GM12878 (cell line): ENCODE measurements around the gene FFAR3. TPM values are rescaled to one million over a fixed set of nuclear protein-coding genes. Genes with fewer than 3 reads are reported as not detected.

Experiments used
- BHLHE40 ChIP-seq, 2 experiments: fragments of 450-650 bp in 1 of 2; IDR thresholded peaks; 2 replicates each; pipeline ENCODE4 v1.6.1; 2011 to 2017; ENCODE audit warnings: low read depth in 2 of 2, borderline replicate concordance in 1 of 2, improper control_type of control experiment in 1 of 2, low read length in 1 of 2, mild to moderate bottlenecking in 1 of 2
- CBX5 ChIP-seq: sonication (generic); IDR thresholded peaks from 2 replicates; pipeline ENCODE4 v1.6.1; 2016; ENCODE audit warnings: low read depth, moderate library complexity, mild to moderate bottlenecking, inconsistent platforms
- CUX1 ChIP-seq: IDR thresholded peaks from 2 replicates; pipeline ENCODE4 v1.6.1; 2012; ENCODE audit warnings: improper control_type of control experiment, low read depth, low read length; ENCODE audit not compliant: insufficient replicate concordance
- ELK1 ChIP-seq: IDR thresholded peaks from 2 replicates; pipeline ENCODE4 v1.6.1; 2012; ENCODE audit warnings: low read depth, low read length, improper control_type of control experiment
- MAX ChIP-seq: IDR thresholded peaks from 2 replicates; pipeline ENCODE4 v1.6.1; 2012; ENCODE audit warnings: low read depth, low read length, improper control_type of control experiment
- MTA2 ChIP-seq: fragments of 450-650 bp; IDR thresholded peaks from 2 replicates; pipeline ENCODE4 v1.6.1; 2016; ENCODE audit warnings: low read depth, mild to moderate bottlenecking, moderate library complexity
- PBX3 ChIP-seq: IDR thresholded peaks from 2 replicates; pipeline ENCODE4 v1.6.1; 2011; ENCODE audit warnings: mild to moderate bottlenecking, low read depth, low read length, moderate library complexity; ENCODE audit not compliant: insufficient replicate concordance
- POU2F2 ChIP-seq: IDR thresholded peaks from 3 replicates; pipeline ENCODE4 v1.6.1; 2011; ENCODE audit warnings: low read depth, mild to moderate bottlenecking, low read length, borderline replicate concordance
- SKIL ChIP-seq: fragments of 450-650 bp; IDR thresholded peaks from 2 replicates; pipeline ENCODE4 v1.6.1; 2017; ENCODE audit warnings: mild to moderate bottlenecking, low read depth, inconsistent platforms; ENCODE audit not compliant: poor library complexity, severe bottlenecking
- SP1 ChIP-seq: IDR thresholded peaks from one replicate; pipeline ENCODE4 v1.6.1; 2011; ENCODE audit warnings: low read depth, low read length
- TAF1 ChIP-seq: IDR thresholded peaks from 2 replicates; pipeline ENCODE4 v1.6.1; 2011; ENCODE audit warnings: mild to moderate bottlenecking, low read depth, low read length, borderline replicate concordance
- TBL1XR1 ChIP-seq: IDR thresholded peaks from 2 replicates; pipeline ENCODE4 v1.6.1; 2012; ENCODE audit warnings: low read depth, low read length, improper control_type of control experiment
- polyA plus RNA-seq, 11 experiments: library from polyadenylated mRNA; depleted of rRNA in 4 of 11; unstranded in 6 of 11; stranded (reverse) in 5 of 11; fragments of >200 nt; fragmentation: Nextera tagmentation in 4 of 11; fragmentation: Illumina TruSeq in 1 of 11; extraction: Ambion mirVana in 4 of 11; extraction: Trizol in 1 of 11; gene quantifications; 1 replicate in 1 of 11; 2 replicates in 10 of 11; pipeline versions ENCODE4 v1.2.1 to v1.2.3, GENCODE V29; 2011 to 2016; ENCODE audit warnings: inconsistent platforms in 2 of 11, missing spikeins in 2 of 11, low read depth in 1 of 11
- total RNA-seq, 4 experiments: library from RNA; depleted of rRNA in 3 of 4; stranded (reverse); fragments of >200 nt in 3 of 4; fragmentation: Illumina TruSeq in 1 of 4; extraction: Trizol in 1 of 4; gene quantifications; 2 replicates each; pipeline versions ENCODE4 v1.2.1 to v1.2.3, GENCODE V29; 2013 to 2021
- TF ChIP-seq, protein P1 (sequence below): fragments of 450-650 bp; formaldehyde crosslinking; IDR thresholded peaks from 2 replicates; pipeline ENCODE4 v1.4.0; 2020; ENCODE audit warnings: mild to moderate bottlenecking, moderate library complexity

Gene FFAR3
- total and polyA plus RNA-seq, 10 of the 15 experiments (the other 5 are each of a cell fraction or from before 2014, with no cell fraction given) = 0.15 to 0.18 TPM; not detected in 8

GRCh38 chr19:35408284-35409171 is 50.3 kb downstream of the FFAR3 start (continued):
- TF ChIP-seq TAF1 (no peak), MTA2 (peak; percentile 69; the same call in 1 of the 2 replicates), TBL1XR1 (no peak), PBX3 (no peak), BHLHE40 (IDR thresholded peaks at IDR 0.05; ENCODE audit: borderline replicate concordance in 1 of 2, low read depth in 2 of 2, low read length in 1 of 2) (peak; percentile 29 to 43; a peak in 2 of 4 replicates), CBX5 (no peak), POU2F2 (0 out of 3 replicates have a peak, but pooled peaks have one; percentile 13), CUX1 (no peak), ELK1 (no peak), SKIL (peak; percentile 69), SP1 (peak; percentile 15), MAX (no peak)
- TF ChIP-seq, protein P1, sequence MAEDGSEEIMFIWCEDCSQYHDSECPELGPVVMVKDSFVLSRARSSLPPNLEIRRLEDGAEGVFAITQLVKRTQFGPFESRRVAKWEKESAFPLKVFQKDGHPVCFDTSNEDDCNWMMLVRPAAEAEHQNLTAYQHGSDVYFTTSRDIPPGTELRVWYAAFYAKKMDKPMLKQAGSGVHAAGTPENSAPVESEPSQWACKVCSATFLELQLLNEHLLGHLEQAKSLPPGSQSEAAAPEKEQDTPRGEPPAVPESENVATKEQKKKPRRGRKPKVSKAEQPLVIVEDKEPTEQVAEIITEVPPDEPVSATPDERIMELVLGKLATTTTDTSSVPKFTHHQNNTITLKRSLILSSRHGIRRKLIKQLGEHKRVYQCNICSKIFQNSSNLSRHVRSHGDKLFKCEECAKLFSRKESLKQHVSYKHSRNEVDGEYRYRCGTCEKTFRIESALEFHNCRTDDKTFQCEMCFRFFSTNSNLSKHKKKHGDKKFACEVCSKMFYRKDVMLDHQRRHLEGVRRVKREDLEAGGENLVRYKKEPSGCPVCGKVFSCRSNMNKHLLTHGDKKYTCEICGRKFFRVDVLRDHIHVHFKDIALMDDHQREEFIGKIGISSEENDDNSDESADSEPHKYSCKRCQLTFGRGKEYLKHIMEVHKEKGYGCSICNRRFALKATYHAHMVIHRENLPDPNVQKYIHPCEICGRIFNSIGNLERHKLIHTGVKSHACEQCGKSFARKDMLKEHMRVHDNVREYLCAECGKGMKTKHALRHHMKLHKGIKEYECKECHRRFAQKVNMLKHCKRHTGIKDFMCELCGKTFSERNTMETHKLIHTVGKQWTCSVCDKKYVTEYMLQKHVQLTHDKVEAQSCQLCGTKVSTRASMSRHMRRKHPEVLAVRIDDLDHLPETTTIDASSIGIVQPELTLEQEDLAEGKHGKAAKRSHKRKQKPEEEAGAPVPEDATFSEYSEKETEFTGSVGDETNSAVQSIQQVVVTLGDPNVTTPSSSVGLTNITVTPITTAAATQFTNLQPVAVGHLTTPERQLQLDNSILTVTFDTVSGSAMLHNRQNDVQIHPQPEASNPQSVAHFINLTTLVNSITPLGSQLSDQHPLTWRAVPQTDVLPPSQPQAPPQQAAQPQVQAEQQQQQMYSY (CRISPR knock-in tag) = no peak
